ENCODE measurements around the gene PARVA. TPM values are rescaled to one million over a fixed set of nuclear protein-coding genes. Genes with fewer than 3 reads are reported as not detected.
A peak's percentile ranks its signal among the peaks of the same experiment; 100 is the strongest.

PARVA gene
- total RNA-seq, 2 donors from 2014 or later: 38.4 to 55.1 TPM

DNA sequence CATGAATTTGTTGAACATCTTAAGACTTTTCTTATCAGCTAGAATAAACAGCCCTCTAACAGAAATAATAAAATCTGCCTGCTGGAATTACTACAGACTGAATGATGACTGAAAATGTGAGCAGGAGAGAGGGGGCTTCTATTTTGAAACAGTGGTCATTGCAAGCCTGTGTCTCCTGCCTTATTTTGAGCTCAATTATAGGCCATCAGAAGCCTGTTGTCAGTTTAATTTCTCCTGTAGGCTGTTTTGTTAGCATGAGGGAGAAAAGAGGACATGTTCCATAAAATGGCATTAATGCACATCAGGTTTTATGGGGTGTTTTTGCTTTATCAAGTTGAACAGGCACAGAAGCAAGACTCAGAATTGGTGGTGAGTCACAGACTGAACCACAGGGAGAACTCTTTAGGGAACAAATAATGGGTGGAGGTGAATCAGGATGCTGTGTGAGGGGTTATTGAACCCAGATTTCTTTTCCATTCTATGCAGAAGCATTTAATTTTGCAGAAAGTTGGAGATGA, 129.1 kb downstream of the PARVA start:
- intact Hi-C loops (cut with DNase I): no loop called here
- Histone ChIP-seq H3K4me1 (replicated peaks) (no peaks in the 10 kb centered on the region), H3K9me3 (no peaks in the 10 kb centered on the region), H3K27ac (no peak overlapping the region), H3K4me3 (no peak overlapping the region), H3K36me3 (no peaks in the 10 kb centered on the region), H3K27me3 (replicated peaks; ENCODE audit: insufficient read depth) (no peaks in the 10 kb centered on the region)
- TF ChIP-seq POLR2A (IDR thresholded peaks at IDR 0.05) (no peak), POLR2AphosphoS5 (IDR thresholded peaks at IDR 0.05) (no peak)
- TF ChIP-seq, protein P1, sequence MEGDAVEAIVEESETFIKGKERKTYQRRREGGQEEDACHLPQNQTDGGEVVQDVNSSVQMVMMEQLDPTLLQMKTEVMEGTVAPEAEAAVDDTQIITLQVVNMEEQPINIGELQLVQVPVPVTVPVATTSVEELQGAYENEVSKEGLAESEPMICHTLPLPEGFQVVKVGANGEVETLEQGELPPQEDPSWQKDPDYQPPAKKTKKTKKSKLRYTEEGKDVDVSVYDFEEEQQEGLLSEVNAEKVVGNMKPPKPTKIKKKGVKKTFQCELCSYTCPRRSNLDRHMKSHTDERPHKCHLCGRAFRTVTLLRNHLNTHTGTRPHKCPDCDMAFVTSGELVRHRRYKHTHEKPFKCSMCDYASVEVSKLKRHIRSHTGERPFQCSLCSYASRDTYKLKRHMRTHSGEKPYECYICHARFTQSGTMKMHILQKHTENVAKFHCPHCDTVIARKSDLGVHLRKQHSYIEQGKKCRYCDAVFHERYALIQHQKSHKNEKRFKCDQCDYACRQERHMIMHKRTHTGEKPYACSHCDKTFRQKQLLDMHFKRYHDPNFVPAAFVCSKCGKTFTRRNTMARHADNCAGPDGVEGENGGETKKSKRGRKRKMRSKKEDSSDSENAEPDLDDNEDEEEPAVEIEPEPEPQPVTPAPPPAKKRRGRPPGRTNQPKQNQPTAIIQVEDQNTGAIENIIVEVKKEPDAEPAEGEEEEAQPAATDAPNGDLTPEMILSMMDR (IDR thresholded peaks at IDR 0.05): no peak
- DNase-seq (ENCODE audit: low spot score): no peak

DNA sequence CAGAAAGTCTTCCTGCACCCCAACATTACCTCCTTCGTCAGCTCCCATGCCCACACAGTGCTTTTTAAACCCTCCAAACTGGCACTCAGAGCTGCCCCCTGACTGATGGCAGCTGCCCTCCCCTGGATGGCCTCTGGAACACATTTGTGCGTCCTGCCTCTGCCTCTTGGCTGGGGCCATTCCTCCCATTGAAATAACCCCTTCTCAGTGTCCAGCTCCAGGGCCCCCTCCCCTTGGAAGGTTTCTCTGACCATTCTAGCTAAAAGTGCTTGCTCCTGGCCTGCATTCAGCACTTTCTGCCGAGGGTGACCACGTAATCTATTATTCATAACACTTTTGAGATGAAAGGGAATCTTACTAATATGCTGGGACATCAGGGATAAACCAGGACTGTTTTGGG, 130.0 kb downstream of the PARVA start:
- 77% methylated on average over 4 of the region's 4 CpGs for WGBS
- H3K27me3 ChIP-seq (replicated peaks; ENCODE audit: insufficient read depth): no peaks in the 10 kb centered on the region
- H3K4me1 ChIP-seq (replicated peaks): no peaks in the 10 kb centered on the region
- intact Hi-C loops (cut with DNase I): no loop called here
- DNase-seq (ENCODE audit: low spot score): no peak
- TF ChIP-seq POLR2A (IDR thresholded peaks at IDR 0.05) (no peak), POLR2AphosphoS5 (IDR thresholded peaks at IDR 0.05) (no peak)
- TF ChIP-seq, protein P1 (IDR thresholded peaks at IDR 0.05): no peak
- H3K4me3 ChIP-seq: no peak overlapping the region
- no peaks in the 10 kb centered on the region for H3K9me3 ChIP-seq
- peak overlapping the region; percentile 2 to 35 for H3K27ac ChIP-seq
- H3K36me3 ChIP-seq: no peaks in the 10 kb centered on the region

DNA sequence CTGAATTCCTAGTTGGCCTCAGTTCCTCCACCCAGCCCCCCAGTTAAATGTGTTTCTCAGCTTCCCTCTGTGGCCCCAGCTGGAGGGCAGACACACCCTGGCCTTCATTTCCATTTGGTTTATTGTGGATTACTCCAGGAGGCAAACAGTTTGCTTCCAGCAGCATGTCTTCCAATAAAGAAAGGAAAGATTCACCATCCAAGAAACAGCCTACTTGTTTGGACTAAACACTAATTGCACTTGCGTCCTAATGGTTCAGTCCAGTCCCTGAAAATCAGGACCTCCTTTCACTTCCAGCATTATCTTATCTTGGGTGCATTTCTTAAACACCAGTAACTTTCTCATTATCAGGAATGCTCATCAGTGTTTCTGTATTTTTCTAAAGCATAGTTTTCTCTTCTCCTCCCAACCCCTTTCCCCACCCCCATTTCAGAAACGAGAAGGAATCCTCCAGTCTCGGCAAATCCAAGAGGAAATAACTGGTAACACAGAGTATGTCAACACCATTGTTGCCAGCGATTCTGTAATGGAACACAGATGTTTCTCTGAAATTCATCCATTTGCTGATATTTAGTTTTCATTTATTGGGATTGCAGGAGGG, 130.9 kb downstream of the PARVA start:
- no peak for DNase-seq (ENCODE audit: low spot score)
- intact Hi-C loops (cut with DNase I): no loop called here

DNA sequence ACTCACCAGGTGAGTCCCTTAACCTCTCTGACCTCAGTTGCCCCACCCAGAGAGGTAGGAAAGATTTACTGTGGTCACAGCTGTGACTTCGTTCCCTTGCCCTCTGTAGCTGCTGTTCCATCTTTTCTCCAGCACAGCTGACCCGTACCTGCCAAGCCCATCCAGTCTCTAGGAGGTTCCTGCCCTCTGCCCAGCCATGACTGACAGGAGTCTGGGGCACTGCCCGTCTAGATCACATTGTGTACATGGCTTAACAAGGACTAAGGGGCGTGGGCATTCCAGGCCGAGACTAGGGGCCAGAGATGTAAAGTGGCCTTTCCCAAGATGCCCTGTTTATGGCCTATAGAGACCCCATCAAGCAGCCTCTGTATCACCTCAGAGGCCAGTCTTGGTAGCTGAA, 132.0 kb downstream of the PARVA start:
- Histone ChIP-seq H3K27ac (no peak overlapping the region), H3K4me1 (replicated peaks) (no peaks in the 10 kb centered on the region), H3K36me3 (no peaks in the 10 kb centered on the region), H3K4me3 (no peak overlapping the region), H3K27me3 (replicated peaks; ENCODE audit: insufficient read depth) (no peaks in the 10 kb centered on the region), H3K9me3 (no peaks in the 10 kb centered on the region)
- DNase-seq (ENCODE audit: low spot score): no peak
- intact Hi-C loops (cut with DNase I): no loop called here
- TF ChIP-seq, protein P1 (IDR thresholded peaks at IDR 0.05): no peak
- TF ChIP-seq POLR2A (IDR thresholded peaks at IDR 0.05) (no peak), POLR2AphosphoS5 (IDR thresholded peaks at IDR 0.05) (no peak)
- 61% methylated on average over 3 of the region's 5 CpGs for WGBS

More for the DNA sequence above, 130.9 kb downstream of the PARVA start:
- 28% methylated on average over 4 of the region's 4 CpGs for WGBS
- Histone ChIP-seq H3K36me3 (no peaks in the 10 kb centered on the region), H3K27ac (peak overlapping the region; percentile 1 to 2), H3K4me3 (no peak overlapping the region), H3K9me3 (no peaks in the 10 kb centered on the region), H3K27me3 (replicated peaks; ENCODE audit: insufficient read depth) (no peaks in the 10 kb centered on the region), H3K4me1 (replicated peaks) (no peaks in the 10 kb centered on the region)
- TF ChIP-seq, protein P1 (IDR thresholded peaks at IDR 0.05): no peak
- no peak for TF ChIP-seq POLR2A (IDR thresholded peaks at IDR 0.05)
- TF ChIP-seq POLR2AphosphoS5 (IDR thresholded peaks at IDR 0.05): no peak

DNA sequence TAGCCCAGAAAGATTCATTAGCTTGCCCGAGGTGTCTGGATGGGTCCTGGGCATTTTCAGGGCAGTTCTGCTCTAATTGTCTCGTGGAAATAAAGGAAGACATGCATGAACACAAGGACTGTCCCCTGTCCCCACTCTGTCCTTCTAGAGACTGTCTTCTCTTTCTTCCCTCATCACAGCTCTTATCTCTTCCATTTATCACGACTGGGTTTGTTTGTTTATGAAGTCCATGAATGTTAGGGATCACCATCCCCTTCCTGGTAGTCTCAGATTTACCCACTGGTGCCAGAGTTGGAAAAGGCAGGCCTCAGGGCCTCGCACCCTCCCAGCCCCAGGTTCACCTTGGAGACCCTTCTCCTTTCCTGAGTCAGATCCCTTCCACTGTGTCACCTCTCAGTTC, 134.8 kb downstream of the PARVA start:
- H3K27me3 ChIP-seq (replicated peaks; ENCODE audit: insufficient read depth): no peaks in the 10 kb centered on the region
- H3K36me3 ChIP-seq: no peaks in the 10 kb centered on the region
- DNase-seq (ENCODE audit: low spot score): no peak
- TF ChIP-seq POLR2AphosphoS5 (IDR thresholded peaks at IDR 0.05) (no peak), POLR2A (IDR thresholded peaks at IDR 0.05) (no peak)
- TF ChIP-seq, protein P1 (IDR thresholded peaks at IDR 0.05): no peak
- no peak overlapping the region for H3K27ac ChIP-seq
- no peak overlapping the region for H3K4me3 ChIP-seq
- intact Hi-C loops (cut with DNase I): no loop called here
- no peaks in the 10 kb centered on the region for H3K9me3 ChIP-seq
- WGBS: 64% methylated on average over 4 of the region's 4 CpGs
- no peaks in the 10 kb centered on the region for H3K4me1 ChIP-seq (replicated peaks)
